Hematopoietic multipotent progenitor cell treated with erythropoietin and hydrocortisone succinate and interleukin-3 and kit ligand, for 6 days (in vitro differentiated cells): ENCODE results near the gene UBE2QL1.

Source experiments
- DNase-seq: peaks from one replicate; pipeline ENCODE4 v3.0.0-alpha.2; 2015

UBE2QL1 gene

GRCh38 chr5:6455571-6456200 lies 7.0 kb downstream of the UBE2QL1 start:
- no peak for DNase-seq

GRCh38 chr5:6456766-6457370 lies 8.2 kb downstream of the UBE2QL1 start:
- no peak for DNase-seq

- DNase-seq = no peak
Measured at GRCh38 chr5:6457592-6457991, 8.9 kb downstream of the UBE2QL1 start.

GRCh38 chr5:6458833-6459232 lies 10.2 kb downstream of the UBE2QL1 start:
- DNase-seq = no peak

DNA sequence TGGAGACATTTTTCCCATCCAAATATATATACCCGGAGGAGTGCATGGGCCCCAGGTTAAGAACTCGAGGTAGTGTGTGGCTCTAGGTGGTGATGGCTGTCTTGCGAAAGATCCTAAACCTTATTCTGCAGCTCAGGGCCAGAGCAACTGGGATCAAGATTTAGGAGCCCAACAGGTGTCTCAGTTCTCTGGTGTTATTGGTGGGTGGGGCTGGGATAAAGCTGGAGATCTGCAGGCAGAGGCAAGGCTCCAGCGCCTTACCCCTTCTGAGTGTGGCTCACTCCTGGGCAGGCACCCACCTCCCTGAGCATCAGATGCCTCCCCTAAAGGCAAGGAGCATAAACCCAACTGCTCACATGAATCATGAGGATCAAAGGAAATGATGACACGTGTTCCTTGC lies 11.2 kb downstream of the UBE2QL1 start:
- no peak for DNase-seq

DNA sequence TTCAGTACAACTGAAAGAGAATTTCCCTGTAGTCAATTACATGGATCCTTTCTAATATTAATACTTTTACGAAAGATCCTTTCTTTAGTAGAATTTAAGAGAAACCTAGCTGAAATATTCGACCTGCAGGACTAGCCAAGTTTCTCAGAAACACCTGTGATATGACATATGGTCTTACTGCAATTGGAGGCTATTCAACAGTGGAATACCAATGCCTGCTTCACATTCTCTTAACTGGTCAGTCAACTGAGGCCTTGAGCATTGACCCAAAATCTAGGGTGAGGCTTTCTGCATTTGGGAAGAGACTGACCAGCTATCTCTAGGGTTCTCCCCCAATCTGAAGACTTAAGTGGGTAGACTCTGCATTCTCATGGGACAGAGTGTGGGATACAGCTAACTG lies 12.3 kb downstream of the UBE2QL1 start:
- no peak for DNase-seq

- DNase-seq = no peak
Measured at GRCh38 chr5:6461793-6462650, 13.4 kb downstream of the UBE2QL1 start.

DNA sequence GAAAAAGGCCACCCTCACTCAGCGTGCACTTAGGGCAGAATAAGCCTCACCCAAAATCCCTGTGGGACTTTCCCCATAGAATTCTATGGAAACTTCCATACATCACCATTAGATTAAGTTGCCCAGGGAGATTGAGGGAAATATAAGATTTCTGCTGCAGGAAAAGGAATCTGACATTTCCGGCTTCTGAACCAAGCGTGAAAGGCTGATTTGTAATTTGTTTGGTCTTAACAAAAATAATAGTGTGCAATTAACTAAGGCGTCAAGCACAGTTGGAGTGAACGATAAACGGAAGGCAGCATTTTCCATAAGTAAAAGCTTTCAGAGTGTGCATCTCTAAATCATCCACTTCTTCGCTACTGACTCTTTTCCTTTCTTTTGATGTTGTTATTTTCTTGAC lies 14.0 kb downstream of the UBE2QL1 start:
- no peak for DNase-seq

GRCh38 chr5:6464441-6464840 lies 15.8 kb downstream of the UBE2QL1 start:
- DNase-seq = no peak

GRCh38 chr5:6465831-6466790 lies 17.5 kb downstream of the UBE2QL1 start:
- DNase-seq = no peak

GRCh38 chr5:6466975-6467567 lies 18.4 kb downstream of the UBE2QL1 start:
- no peak for DNase-seq

GRCh38 chr5:6467591-6467990 lies 18.9 kb downstream of the UBE2QL1 start:
- DNase-seq = no peak

DNA sequence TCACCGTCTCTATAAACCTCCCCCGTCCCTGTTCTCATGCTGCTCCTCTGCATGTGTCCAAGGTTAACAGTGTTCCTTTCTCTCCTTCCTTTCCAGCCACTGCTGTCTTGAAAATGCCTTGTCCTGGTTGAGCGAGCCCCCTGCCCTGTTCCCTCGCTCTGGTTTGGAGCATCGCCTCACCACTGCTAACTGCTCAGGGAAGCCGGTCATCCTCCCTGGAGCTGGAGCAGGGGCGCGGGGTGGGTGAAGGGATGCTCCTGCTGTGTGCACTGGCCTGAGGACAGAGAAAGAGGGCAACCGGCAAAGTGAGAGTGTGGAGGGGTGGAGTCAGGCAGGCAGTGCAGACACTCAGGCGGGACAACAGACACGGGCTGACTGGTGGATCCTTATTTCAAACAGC lies 19.4 kb downstream of the UBE2QL1 start:
- no peak for DNase-seq

- DNase-seq = no peak
Measured at GRCh38 chr5:6468870-6469269, 20.2 kb downstream of the UBE2QL1 start.

DNA sequence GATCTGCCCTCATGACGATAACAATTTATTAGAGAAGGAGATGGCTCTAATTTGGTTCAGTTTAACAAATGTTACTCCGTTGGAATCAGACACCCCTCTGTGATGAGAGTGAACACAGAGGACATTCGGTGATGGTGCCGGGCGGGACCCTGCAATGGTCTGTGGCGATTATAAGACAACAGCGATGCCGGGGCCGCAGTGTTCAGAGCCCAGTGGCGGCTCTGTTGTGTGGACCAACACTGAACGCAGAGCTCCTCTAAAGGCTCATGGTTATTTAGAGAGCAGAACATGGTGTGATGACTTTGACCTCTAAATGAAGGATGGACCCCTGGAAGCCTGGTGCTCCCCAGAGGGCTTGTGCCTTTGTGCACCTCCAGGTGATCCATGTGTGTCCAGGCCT lies 21.2 kb downstream of the UBE2QL1 start:
- no peak for DNase-seq

DNA sequence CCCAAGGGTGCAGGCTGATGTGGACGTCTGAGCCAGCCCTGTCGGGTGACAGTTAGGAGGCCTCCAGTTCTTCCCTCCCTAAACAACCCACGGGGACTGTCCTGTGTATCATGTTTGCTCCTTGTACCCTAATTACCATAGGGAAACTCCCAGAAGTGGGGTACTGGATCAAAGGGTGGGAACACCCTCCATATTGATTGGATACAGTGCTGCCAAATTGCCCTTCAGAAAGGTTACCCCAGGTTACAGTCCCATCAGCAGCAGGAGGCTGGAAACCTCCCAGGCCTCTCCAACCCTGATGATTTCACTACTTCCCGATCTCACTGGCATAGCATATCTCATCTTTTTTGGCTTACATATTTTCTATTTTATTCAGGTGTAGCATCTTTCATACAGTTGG lies 22.0 kb downstream of the UBE2QL1 start:
- DNase-seq = no peak

DNA sequence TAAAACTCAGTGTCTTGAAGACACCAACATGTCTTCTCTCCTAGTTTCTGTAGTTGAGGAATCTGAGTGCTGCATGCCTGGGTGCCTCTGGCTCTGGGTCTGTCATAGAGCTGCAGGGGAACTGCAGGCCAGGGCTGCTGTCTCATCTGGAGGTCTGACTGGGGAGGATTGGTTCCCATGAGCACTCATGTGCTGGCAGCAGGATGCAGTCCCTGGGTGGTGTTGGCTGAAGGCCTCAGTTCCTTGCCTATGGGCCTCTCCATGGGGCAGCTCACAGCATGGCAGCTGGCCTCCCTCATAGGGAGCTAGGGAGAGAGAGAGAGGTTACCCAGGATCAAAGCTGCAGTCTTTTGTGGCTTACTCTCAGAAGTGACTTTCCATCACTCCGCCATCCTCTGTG lies 22.6 kb downstream of the UBE2QL1 start:
- DNase-seq = no peak

DNA sequence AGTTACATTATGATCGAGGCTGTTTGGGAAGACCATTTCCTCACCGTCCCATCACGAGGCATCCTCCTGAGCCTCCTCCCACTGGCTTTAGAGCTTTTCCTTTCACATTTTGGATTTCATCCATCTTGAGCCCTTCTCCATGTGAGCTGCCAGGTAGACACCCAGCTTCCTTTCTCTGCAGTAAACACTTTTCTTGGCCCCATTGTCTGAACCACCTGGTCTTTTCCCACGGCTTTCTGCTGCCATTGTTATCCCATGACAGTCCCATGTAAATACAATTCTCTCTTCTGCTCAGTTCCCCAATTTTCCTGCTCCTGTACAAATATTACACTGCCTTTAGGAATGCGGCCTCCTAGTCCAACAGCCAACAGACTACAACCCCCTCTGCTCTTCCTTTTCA lies 24.1 kb downstream of the UBE2QL1 start:
- no peak for DNase-seq

DNA sequence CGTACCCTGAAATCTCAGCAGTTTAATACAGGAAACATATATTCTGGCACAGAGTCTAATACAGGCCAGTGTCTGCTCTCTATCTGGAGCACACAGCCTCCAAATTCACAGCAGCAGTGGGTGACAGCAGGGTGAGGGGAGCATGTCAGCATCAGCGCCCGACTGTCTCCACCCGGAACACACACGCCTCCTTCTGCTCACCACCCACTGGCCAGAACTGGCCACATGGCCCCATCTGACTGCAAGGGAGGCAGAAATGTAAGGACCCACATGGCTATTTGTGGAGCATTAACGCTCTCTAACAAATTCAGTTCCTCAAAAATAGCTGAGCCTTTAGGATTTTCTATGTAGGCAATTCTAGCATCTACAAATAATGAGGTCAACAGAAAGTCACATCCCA lies 24.6 kb downstream of the UBE2QL1 start:
- DNase-seq = no peak

DNA sequence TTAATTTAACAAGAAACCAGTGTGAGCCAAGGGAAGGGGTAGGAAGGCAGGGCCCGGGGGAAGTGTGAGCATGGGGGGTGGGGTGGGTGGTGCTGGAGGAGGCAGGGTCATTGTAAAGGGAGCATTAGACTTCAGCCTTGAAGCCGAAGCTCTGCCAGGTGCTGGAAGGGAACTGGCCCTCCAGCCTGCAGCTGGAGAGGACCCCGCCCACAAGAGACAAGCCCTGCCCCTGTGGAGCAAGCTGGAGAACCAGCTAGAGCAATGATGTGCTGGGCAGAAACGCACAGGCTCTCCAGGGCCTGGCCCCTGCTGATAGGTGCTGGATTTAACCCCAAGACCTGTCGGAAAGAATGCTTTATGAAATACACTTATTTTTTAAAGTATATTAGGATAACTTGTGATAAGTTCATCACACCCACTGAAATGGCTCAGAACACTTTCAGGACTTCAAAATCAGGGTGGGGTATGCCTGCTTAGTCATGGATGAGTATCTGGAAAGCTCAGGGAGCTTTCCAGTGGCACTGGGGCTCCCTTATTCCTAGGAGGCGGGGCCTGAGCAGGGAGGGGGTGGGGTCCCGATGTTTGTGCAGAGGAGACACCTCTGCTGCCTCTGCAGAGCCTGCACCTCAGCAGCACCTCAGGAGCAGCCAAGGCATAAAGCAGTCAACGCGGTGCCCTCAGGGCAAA lies 27.1 kb downstream of the UBE2QL1 start:
- DNase-seq = peak; percentile 5

DNA sequence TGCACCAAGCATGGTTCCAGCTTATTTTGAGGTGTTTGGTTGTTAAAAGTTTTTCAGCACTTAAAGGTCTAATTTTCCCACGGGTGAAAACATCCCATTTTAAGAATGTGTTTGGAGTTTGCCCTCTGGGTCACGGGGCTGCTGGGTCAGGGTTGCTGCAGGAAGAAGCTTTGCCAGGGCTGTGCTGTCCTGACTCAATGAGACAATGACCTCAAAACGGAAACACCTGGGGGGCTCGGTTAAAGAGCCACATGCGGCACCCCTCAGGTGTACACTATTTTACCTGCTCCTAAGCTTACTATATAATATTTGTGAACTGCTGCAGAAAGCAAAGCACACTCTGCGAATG lies 27.6 kb downstream of the UBE2QL1 start:
- DNase-seq = no peak

DNA sequence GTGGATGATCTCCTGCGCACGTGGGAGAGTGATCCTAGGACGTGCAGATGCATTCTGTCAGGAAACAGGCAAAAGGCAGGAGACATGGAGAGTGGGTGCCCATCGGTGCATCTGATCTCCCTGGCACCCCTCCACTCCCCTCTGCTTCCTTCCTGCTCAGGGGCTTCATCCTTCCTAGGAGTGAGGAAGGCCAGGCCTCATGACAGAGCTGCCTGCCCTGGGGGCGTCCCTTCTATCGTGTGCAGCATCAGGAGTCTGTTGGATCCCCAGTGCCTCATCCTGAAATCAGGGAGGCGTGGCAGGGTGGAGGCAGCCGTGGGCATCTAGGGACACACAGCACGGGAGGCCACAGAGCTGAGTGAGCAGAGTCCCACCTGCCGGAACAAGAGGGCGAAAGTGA lies 30.1 kb downstream of the UBE2QL1 start:
- DNase-seq = no peak
